GM18505 (cell line): Measurements from ENCODE around the gene DSCAM.
"Not testable (repeated sequence)": the region's sequence is repeated elsewhere in the genome, so short reads cannot be mapped to it uniquely, and the experiment has no call there.

ENCODE experiments used
- ATAC-seq: cut with Tn5 transposase; IDR thresholded peaks from one replicate; pipeline ENCODE4 v1.9.1; 2021; ENCODE audit not compliant: unreplicated experiment
- POLR2A ChIP-seq: IDR thresholded peaks from 4 replicates; pipeline ENCODE4 v1.6.1; 2011; ENCODE audit warnings: borderline replicate concordance; ENCODE audit not compliant: insufficient read depth, insufficient read length; ENCODE audit errors: extremely low read depth

The DSCAM gene

GRCh38 chr21:40846587-40847411 lies at the start of gene DSCAM:
Gene DSCAM (minus strand): TSS chr21:40847158. CDS start chr21:40846661, 497 bp downstream.
- no peak for TF ChIP-seq POLR2A

GRCh38 chr21:40895697-40896096 lies 48.7 kb upstream of the DSCAM start:
- ATAC-seq = not testable (repeated sequence)

More at GRCh38 chr21:40846587-40847411, at the start of gene DSCAM:
- ATAC-seq = no peak

GRCh38 chr21:40886931-40887330 lies 40.0 kb upstream of the DSCAM start:
- TF ChIP-seq POLR2A = no peak
- no peak for ATAC-seq

GRCh38 chr21:40886006-40886405 lies 39.0 kb upstream of the DSCAM start:
- ATAC-seq = no peak
- no peak for TF ChIP-seq POLR2A

- no peak for TF ChIP-seq POLR2A
- no peak for ATAC-seq
These were observed 35.4 kb upstream of the DSCAM start for GRCh38 chr21:40882192-40882915.

- no peak for ATAC-seq
- no peak for TF ChIP-seq POLR2A
These were observed 34.8 kb upstream of the DSCAM start for GRCh38 chr21:40881767-40882166.

GRCh38 chr21:40871099-40871498 lies 24.1 kb upstream of the DSCAM start:
- ATAC-seq = no peak
- TF ChIP-seq POLR2A = no peak

GRCh38 chr21:40863839-40864238 lies 16.9 kb upstream of the DSCAM start:
- no peak for TF ChIP-seq POLR2A
- ATAC-seq = no peak

GRCh38 chr21:40858517-40858916 lies 11.6 kb upstream of the DSCAM start:
- ATAC-seq = no peak
- no peak for TF ChIP-seq POLR2A

- TF ChIP-seq POLR2A = no peak
- no peak for ATAC-seq
These were observed 7.2 kb upstream of the DSCAM start for GRCh38 chr21:40853956-40854688.

- ATAC-seq = no peak
- no peak for TF ChIP-seq POLR2A
These were observed 5.6 kb upstream of the DSCAM start for GRCh38 chr21:40852563-40852962.

GRCh38 chr21:40851749-40852148 lies 4.8 kb upstream of the DSCAM start:
- no peak for ATAC-seq
- TF ChIP-seq POLR2A = no peak

GRCh38 chr21:40850071-40850470 lies 3.1 kb upstream of the DSCAM start:
- no peak for ATAC-seq
- TF ChIP-seq POLR2A = no peak
